Ureter (tissue), 1 donor: ENCODE results near the gene POLE. TPM values are rescaled to one million over a fixed set of nuclear protein-coding genes. Genes with fewer than 3 reads are reported as not detected.
"Not testable (repeated sequence)": the region's sequence is repeated elsewhere in the genome, so short reads cannot be mapped to it uniquely, and the experiment has no call there.

Experiments used
- DNase-seq: peaks from one replicate; pipeline ENCODE4 v3.0.0-alpha.2; 2020; ENCODE audit warnings: low spot score
- total RNA-seq: library from RNA; stranded (reverse); gene quantifications from one replicate; pipeline ENCODE4 v1.2.4, GENCODE V29; 2023
- donor health status: DM: yes; HTN: yes; CAD: no.

POLE gene
- total RNA-seq, 1 donor from 2014 or later: 42.4 TPM

DNA sequence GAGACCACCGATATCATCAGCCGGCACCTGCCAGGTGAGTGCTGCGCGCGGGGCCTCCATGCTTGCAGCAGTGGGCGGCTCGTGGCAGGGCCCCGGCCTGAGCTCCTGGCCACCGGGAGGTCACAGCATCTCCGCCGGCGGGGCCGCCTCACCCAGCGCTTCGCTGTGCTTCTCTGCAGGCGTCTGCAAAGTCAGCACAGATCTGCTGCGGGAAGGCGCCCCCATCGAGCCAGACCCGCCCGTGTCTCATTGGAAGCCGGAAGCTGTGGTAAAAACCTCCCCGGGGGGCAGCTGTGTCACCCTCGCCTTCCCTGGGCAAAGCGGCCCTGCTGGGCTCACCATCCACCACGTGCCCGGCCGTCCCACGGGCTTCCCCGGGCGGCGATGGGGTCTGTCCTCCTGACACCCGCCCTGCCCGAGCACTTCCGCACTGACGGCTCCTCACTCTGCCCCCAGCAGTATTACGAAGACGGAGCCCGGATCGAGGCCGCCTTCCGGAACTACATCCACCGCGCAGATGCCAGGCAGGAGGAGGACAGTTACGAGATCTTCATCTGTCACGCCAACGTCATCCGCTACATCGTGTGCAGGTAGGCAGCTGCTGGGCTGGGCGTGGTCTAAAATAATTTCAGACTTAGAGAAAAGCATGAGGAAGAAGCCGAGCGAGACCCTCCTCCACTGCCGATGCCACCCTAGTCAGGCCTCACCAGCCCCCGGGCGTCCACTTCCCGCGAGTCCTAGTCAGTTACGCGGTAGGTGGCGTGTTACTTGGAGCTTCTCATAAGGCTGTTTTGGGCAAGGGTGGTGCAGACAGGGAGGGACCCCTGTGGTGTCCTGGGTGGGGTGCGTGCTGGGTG is 30.6 kb upstream of the POLE start:
- no peak for DNase-seq

DNA sequence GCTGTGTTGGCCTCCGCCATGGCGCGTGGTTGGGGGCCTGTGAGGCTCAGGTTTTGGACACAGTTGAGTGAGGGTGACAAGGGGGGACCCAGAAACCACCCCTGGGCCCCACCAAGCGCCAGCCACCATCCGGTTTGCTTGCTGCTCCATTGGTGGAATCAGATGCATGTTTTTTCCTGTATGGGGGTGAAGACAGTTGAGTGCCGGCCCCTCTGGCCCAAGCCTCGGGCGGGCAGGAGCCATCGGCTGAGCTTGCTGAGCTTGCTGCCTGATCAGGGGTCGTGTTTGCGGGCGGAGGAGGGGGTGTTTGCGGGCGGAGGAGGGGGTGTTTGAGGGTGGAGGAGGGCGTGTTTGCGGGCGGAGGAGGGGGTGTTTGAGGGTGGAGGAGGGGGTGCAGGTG is 29.9 kb upstream of the POLE start:
- no peak for DNase-seq

DNA sequence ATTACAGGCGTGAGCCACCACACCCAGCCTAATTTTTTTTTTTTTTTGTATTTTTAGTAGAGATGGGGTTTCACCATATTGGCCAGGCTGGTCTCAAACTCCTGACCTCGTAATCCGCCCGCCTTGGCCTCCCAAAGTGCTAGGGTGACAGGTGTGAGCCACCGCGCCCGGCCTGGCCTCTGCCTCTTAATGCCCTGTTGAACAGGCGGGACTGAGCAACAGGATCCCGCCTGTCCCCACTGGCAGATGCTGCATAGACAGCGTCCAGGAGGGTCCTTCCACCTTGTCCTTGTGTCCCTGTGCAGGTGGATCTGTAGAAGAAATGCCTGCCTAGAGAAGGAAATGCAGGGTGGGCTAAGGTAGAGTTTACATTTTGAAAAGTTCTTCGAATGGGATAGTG is 29.2 kb upstream of the POLE start:
- DNase-seq: no peak

DNA sequence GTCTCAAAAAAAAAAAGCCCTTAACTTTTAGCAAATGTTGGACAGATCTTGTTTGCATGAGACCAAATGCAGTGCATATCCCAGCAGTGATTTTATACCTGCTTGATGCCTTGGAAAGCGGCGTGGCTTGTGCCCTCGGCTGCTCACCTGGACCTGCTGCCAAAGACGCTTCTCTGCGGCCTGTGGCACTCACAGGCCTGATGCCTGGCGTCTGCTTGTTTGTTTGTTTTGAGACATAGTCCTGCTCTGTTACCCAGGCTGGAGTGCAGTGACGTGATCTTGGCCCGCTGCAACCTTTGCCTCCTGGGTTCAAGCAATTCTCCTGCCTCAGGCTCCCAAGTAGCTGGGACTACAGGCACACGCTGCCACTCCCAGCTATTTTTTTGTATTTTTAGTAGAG is 28.7 kb upstream of the POLE start:
- DNase-seq: no peak

DNA sequence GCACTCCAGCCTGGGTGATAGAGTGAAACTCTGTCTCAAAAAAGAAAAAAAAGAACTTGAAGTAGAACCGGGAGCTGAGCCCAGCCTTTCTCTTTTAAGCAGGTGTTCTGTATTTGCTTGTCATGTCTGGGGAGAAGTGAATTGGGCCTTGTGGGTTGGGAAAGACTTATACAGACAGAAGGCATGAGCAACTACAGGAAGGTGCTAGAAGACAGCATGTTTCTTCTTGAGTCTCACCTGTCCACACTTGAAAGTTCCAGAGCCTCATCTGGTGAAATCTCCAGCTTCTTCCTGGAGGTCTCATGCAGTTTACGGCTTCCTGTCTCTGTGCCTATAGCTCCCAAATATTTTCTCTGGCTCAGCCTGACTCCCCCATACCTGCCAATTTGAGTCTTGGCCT is 26.0 kb upstream of the POLE start:
- no peak for DNase-seq

DNA sequence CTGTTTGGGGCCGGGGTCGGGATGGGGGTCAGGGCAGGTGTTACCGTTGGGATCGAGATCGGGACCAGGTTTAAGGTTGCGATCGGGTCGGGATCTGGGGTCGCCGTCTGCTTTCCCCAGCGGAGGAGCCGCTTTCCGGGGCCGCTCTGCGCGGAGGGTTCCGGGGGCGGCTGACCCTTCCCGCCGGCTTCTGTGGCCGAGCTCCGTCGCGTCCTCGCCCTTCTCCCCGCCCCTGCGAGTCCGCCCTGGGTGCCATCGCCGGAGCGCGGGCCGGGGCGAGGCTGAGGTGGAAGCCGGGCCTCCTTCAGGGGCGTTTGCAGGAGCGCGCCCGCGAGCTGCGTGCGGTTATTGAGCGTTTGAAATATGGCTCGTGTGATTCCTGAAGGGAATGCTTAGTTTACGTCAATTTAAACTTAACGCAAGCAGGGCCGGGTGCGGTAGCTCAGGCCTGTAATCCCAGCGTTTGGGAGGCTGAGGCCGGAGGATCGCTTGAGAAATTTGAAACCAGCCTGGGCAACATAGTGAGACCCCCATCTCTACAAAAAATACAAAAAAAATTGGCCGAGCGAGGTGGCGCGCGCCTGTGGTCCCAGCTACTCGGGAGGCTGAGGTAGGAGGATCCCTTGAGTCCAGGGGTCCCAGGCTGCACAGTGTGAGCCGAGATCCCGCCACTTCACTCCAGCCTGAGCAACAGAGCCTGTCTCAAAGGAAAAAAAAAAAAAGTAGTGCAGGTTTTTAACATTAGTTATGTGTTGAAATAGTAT is 24.1 kb upstream of the POLE start:
- DNase-seq: no peak

DNA sequence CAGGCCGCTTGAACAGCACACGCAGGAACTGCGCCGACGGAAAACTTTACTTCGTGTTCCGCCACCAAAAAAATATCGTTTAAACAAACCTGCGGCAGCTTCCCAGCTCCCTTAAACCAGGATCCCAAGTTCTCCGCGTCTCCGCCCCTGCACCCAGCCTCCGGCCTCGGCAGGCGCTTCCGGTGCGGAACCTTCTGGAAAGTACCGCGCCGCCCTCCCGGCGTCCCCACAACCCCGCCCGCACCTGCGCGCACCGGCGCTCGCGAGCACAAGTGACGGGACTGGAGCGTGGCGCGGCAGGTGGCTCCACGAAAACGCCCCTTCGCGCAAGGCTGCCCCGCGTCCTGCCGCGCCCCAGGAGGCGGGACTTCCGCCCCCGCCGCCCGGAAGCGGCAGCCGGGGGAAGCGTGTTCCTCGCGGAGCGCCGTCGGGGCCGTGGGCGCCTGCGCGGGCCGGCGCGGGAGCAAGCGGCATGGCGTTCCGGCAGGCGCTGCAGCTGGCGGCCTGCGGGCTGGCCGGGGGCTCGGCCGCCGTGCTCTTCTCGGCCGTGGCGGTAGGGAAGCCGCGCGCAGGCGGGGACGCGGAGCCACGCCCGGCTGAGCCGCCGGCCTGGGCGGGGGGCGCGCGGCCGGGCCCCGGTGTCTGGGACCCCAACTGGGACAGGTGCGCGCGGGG is 23.4 kb upstream of the POLE start, which contains the start of gene PGAM5:
PGAM5 (plus strand) TSS at position 438 of the 675 bp plus-strand sequence; CDS start at position 473, 35 bp downstream.
- DNase-seq: peak; percentile 79

DNA sequence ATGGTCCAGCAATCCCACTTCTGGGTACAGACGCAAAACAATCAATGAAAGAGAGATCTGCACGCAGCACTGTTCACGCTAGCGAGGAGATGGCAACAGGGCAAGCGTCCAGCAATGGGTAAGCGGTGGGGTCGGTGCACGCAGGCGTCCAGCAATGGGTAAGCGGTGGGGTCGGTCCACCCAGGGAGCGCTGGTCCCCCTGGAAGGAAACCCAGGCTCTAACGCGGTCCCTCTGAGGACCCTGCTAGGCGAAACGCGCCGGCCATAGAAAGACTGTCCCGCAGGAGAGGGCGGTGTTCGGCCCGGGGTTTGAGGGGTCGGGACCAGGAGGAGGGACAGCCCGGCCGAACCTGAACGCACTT is 22.9 kb upstream of the POLE start:
- no peak for DNase-seq

DNA sequence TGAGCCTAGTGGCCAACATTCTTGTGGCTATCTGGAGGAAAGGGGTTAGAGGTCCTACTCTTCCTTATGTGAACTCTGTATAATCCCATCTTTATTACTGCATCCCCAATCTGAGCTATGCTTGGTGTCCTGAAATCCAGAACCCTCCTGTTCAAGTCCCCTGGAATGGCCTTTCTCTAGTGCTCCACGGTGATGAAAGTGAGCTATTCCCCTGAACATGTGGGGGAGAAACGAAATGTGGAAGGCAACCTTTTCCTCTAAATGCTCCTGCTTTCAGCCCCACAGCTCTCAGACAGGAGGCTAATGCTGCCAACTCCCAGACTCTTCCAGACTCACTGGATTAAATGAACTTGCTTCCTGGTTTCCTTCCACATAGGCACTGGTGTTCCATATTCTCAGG is 21.0 kb upstream of the POLE start:
- no peak for DNase-seq

DNA sequence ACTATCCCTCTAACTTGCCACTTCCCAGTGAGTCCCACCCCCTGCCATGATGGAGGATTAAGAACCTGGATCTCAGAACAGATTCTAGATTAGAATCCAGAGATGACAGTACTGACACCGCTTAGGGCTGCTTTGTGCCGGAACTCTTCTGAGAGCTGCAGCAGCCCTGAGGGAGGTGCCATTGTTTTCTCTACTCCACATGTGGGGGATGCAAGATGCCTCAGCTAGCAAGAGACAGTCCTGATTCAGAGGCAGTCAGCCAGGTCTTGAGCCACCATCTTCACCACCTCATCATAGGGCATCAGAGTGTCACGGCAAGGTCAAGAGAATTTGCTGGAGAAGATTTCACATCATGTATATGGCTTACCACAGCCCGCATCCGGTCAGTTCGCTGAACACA is 20.1 kb upstream of the POLE start:
- no peak for DNase-seq

DNA sequence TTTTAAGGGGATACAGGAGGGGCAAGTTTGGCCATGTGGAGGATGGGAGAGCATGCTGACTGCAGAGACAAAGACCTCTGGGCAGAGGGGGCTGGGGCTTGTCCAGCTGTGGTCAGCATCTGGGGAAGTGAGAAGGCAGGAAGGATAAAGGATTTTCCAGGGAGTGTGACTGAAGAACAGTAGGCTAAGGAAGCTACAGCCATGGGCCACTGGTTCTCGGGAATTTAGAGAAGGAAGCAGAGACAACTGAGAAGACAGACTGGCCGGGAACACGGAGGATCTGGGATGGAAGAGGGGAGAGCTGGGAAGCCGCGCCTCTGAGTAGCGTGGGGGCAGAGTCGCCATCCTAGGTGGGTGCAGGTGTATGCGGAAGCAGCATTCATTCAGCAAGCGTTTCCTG is 16.5 kb upstream of the POLE start:
- DNase-seq: no peak

DNA sequence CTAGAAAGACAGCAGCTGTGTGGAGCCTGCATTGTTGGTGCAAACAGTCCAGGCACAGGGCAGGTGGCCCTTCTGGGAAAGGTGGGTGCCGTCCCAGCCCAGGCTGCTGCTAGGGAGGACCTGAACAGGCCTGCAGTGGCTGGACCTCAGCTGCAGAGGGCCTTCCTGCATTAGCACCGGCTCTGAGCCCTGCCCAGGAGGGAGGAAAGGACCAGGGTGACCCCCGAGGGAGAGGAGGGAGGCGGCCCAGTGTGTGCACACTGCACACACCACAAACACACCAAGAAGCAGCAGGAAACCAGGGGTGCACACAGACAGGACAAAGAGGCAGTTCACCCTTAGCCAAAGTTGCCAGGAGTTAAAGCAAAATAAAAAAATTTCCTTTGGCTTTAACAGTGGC is 15.5 kb upstream of the POLE start:
- no peak for DNase-seq

DNA sequence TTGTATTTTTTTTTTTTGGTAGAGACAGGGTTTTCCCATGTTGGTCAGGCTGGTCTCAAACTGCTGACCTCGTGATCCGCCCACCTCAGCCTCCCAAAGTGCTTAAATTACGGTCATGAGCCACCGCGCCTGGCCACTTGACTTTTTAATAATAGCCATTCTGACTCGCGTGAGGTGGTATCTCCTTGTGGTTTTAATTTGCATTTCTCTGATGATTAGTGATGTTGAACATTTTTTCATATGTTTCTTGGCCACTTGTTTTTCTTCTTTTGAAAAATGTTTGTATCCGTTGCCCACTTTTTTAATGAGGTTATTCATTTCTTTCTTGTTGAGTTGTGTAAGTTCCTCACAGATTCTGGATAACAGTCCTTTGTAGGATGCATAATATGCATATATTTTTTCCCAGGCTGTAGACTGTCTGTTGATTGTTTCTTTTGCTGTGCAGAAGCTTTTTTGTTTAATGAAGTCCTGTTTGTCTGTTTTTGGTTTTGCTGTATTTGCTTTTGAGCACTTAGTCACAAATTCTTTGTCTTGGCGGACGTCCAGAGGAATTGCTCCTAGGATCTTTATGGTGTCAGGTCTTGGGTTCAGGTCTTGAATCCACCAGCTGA is 13.2 kb upstream of the POLE start:
- DNase-seq: no peak

DNA sequence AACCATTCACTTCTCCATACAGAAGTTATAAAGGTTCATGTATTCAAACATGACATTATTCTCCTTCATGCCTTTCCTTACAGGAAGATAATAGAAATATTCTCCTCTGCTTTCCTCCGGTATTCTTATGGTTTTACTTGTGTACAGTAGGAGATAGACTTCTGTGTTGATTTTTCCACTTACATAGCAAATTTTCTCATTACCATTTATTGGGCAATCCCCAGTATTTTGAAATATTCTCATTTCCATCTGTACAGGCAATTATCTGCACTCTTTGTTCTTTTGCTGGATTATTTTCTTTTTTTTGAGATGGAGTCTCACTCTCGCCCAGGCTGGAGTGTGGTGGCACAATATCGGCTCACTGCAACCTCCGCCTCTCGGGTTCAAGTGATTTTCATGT is 11.2 kb upstream of the POLE start:
- DNase-seq: no peak

DNA sequence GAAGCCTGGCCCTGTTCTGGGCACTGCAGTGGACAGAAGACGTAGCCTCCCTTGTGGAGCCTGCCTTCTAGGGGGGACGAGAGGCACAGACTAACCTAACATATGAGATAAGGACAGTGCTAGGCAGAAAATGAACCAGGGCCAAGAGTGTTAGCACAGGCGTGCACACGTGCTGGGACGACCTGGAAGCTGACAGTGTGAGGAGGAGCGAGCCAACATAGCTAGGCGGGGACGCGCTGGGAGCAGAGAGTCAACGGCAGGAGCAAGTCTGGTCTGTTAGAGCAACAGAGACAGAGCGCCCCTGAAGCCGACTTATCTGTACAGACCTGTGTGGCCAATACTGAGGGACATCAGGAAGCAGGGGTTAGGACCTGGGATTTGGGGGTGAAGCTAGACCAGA is 8.3 kb upstream of the POLE start:
- no peak for DNase-seq

DNA sequence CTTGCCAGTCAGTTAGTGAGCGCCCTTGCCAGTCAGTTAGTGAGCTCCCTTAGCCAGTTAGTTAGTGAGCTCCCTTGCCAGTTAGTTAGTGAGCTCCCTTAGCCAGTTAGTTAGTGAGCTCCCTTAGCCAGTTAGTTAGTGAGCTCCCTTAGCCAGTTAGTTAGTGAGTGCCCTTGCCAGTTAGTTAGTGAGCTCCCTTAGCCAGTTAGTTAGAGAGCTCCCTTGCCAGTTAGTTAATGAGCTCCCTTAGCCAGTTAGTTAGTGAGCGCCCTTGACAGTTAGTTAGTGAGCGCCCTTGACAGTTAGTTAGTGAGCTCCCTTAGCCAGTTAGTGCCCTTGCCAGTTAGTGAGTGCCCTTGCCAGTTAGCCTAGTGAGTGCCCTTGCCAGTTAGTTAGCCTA is 7.7 kb upstream of the POLE start:
- DNase-seq: not testable (repeated sequence)

DNA sequence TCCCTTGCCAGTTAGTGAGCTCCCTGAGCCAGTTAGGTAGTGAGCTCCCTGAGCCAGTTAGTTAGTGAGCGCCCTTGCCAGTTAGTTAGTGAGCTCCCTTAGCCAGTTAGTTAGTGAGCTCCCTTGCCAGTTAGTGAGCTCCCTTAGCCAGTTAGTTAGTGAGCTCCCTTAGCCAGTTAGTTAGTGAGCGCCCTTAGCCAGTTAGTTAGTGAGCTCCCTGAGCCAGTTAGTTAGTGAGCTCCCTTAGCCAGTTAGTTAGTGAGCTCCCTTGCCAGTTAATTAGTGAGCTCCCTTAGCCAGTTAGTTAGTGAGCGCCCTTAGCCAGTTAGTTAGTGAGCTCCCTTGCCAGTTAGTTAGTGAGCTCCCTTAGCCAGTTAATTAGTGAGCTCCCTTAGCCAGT is 4.9 kb upstream of the POLE start:
- not testable (repeated sequence) for DNase-seq

DNA sequence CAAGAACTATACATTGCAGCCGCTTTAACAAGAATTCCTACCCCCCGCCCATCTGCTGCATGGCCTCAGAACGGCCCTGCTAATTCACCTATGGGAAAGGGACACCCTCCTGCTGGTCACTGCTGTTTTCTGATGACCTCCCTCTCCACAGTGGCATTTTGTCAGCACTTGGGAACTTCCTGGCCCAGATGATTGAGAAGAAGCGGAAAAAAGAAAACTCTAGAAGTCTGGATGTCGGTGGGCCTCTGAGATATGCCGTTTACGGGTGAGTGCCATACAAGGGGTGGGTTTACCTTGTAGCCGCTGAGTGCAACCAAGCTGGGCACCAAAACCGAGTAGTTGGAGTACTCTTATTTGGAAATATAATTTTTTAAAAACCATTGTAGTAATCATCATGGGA is 3.0 kb upstream of the POLE start:
- no peak for DNase-seq

DNA sequence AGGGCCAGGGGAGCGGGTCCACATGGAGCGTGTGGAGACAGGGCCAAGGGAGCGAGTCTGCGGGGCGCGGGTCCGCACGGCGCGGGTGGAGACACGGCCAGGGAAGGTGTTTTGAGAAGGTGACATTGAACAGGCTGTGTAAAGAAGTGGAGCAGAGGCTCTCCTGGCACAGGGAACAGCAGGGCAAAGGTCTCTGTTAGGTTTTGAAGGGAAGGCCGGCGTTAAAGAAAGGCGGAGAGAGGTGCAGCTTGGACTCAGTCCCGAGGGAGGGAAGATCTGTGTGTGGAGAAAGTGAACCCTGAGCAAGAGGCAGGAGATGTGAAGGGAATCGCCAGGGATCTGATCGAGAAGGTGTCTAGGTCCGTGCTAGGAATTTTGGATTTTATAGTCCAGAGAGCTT is 2.1 kb upstream of the POLE start:
- no peak for DNase-seq

DNA sequence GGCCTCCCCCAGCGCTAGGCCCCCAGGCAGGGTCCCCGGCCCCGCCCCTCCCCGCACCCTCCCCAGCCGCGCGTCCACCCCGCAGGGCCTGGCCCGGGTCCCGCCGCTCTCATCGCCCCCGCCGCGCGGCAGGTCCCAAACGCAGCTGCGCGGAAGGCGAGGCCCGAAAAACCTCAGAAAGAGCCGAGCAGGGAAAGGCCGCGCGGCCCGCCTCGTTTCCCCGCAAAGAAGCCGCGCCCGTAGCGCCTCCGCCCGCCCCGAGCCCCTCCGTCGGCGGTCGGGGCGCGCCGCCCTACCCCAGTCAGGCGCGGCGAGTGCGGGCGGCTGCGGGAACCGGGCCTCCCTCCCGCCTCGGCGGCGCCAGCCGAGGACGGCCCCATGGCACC is 324 bp downstream of the POLE start:
- DNase-seq: no peak

DNA sequence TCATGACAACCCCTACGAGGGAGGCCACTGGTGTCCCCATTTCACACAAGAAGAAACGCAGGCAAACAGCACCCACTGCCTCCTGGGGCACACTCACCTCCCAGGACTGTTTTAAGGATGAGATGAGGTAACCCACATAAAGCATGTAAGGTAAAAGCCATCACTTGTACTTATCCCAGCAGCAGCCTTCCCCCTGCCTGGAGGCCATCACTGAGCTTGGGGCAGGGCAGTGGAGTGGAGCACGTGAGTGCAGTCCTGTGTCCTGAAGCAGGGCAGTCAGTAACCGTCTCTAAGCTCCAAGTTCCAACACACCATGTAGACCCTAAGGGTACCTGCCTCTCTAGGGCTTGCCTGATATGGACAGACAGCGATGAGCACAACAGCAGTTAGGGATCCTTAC is 1.7 kb downstream of the POLE start:
- no peak for DNase-seq

DNA sequence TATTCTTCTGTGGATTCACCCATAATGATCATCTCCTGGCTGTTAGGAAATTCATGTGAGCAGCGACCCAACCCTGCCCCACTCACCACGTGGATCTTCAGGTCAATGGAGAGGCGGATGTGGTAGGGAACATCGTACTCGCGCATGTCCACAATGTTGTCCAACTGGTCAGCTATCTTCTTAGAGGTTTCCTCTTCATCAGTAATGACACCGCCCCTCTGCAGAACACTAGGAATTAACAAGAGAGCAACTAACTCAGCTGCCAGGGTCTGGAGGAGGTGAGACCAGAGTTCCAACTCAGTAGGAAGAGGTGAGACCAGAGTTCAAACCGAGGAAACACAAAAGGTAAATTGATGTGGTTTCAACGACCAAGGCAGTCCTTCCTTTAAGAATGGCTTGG is 9.7 kb downstream of the POLE start:
- DNase-seq: no peak
